ENCODE data around the gene WDFY4. TPM values are rescaled to one million over a fixed set of nuclear protein-coding genes. Genes with fewer than 3 reads are reported as not detected.

WDFY4 gene
- total and polyA plus RNA-seq, 2 of the 4 experiments (the other 2 are of a cell fraction), result not detected

DNA sequence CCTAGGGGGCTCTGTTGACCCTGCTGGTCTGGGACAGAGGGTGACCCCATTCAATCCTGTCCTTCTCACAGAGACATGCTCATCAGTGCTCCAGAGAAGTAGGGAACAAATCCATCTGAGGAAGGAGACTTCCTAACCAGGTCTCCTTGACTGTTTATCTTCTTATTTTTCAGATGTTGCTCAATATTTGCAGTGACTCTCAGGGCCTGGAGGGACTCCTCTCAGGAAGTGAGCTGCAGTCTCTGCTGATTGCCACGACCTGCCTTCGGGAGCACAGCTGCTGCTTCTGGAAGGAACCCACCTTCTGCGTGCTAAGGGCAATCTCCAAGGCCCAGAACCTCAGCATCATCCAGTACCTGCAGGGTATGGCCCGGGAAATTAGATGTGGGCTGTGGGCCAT lies 41.0 kb downstream of the WDFY4 start:
- 33% methylated on average over 2 of the region's 4 CpGs; no CpG with 5 or more reads in 1 of the 2 experiments for WGBS, 2 experiments (ENCODE audit: extremely low coverage in 2 of 2, insufficient read length in 1 of 2)
- POLR2A ChIA-PET (ENCODE audit: unreplicated experiment), result no interaction called here
- in situ Hi-C loops (cut with MboI; ENCODE audit: low sequenced_read_pairs), result no loop called here

More for the DNA sequence above, 41.0 kb downstream of the WDFY4 start:
- H3K4ac ChIP-seq (ENCODE audit: low read depth, low read length), result no peak overlapping the region
- no peak overlapping the region for H2AFZ ChIP-seq (replicated peaks; ENCODE audit: low read length, poor library complexity)
- H3K23ac ChIP-seq (ENCODE audit: low read depth, low read length), result no peak overlapping the region
- H3K4me2 ChIP-seq (ENCODE audit: low read depth, low read length), result no peak overlapping the region
- H4K8ac ChIP-seq (ENCODE audit: low read depth in 2 of 2, low read length in 2 of 2), result no peak overlapping the region
- CTCF ChIA-PET, result no interaction called here
- H2BK120ac ChIP-seq (ENCODE audit: low read depth, low read length), result no peak overlapping the region
- ATAC-seq (ENCODE audit: low read depth), result no peak
- H2AK5ac ChIP-seq (ENCODE audit: low read depth, low read length), result no peak overlapping the region
- H3K56ac ChIP-seq (ENCODE audit: extremely low read depth, insufficient read depth, low read length), result no peak overlapping the region
- no peak for DNase-seq
- H3K9ac ChIP-seq (ENCODE audit: low read depth, low read length), result no peak overlapping the region
- TF ChIP-seq SMC3 (IDR thresholded peaks at IDR 0.05; ENCODE audit: low read depth, low read length) (no peak), RFX5 (IDR thresholded peaks at IDR 0.05; ENCODE audit: low read depth, low read length) (no peak), MAFK (IDR thresholded peaks at IDR 0.05; ENCODE audit: low read depth, low read length) (no peak), NFE2L2 (IDR thresholded peaks at IDR 0.05; ENCODE audit: low read depth, low read length) (no peak), MXI1 (IDR thresholded peaks at IDR 0.05; ENCODE audit: borderline replicate concordance, low read depth, low read length) (no peak), RCOR1 (IDR thresholded peaks at IDR 0.05; ENCODE audit: insufficient replicate concordance, low read length) (no peak), RAD21 (IDR thresholded peaks at IDR 0.05; ENCODE audit: low read length) (no peak), ELK1 (IDR thresholded peaks at IDR 0.05; ENCODE audit: borderline replicate concordance, low read depth, low read length) (no peak), BHLHE40 (IDR thresholded peaks at IDR 0.05; ENCODE audit: low read depth, low read length) (no peak), POLR2A (IDR thresholded peaks at IDR 0.05; ENCODE audit: low read depth, low read length) (no peak), FOS (IDR thresholded peaks at IDR 0.05; ENCODE audit: low read depth, low read length) (no peak), CHD1 (IDR thresholded peaks at IDR 0.05; ENCODE audit: low read depth, low read length) (no peak), MAZ (IDR thresholded peaks at IDR 0.05; ENCODE audit: borderline replicate concordance, low read depth, low read length) (no peak), CEBPB (IDR thresholded peaks at IDR 0.05; ENCODE audit: low read depth, low read length) (no peak)
- TF ChIP-seq, protein P1, sequence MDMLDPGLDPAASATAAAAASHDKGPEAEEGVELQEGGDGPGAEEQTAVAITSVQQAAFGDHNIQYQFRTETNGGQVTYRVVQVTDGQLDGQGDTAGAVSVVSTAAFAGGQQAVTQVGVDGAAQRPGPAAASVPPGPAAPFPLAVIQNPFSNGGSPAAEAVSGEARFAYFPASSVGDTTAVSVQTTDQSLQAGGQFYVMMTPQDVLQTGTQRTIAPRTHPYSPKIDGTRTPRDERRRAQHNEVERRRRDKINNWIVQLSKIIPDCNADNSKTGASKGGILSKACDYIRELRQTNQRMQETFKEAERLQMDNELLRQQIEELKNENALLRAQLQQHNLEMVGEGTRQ (IDR thresholded peaks at IDR 0.05; ENCODE audit: low read depth, low read length), result no peak
- no peak overlapping the region for H3K27ac ChIP-seq (ENCODE audit: insufficient read depth, low read length)
- no peak overlapping the region for H3K14ac ChIP-seq (replicated peaks; ENCODE audit: low read depth, low read length)
- no peaks in the 10 kb centered on the region for H3K36me3 ChIP-seq (ENCODE audit: control insufficient read depth, insufficient read depth, low read length)
- H2BK20ac ChIP-seq (ENCODE audit: low read depth, low read length), result no peak overlapping the region
- dilution Hi-C loops (cut with HindIII; ENCODE audit: low sequenced_read_pairs, unreplicated experiment), result no loop called here
- H3K27me3 ChIP-seq (ENCODE audit: control insufficient read depth, insufficient read depth, low read length), result peaks cover 2% of the 10 kb centered on the region; the same call in 1 of the 2 replicates
- no peak overlapping the region for H2BK5ac ChIP-seq (ENCODE audit: low read depth, low read length, poor library complexity, severe bottlenecking)
- no peaks in the 10 kb centered on the region for H3K9me3 ChIP-seq (ENCODE audit: control insufficient read depth, insufficient read depth, low read length)
- no peak overlapping the region for H4K5ac ChIP-seq (ENCODE audit: low read depth, low read length)
- no peaks in the 10 kb centered on the region for H3K4me1 ChIP-seq (ENCODE audit: control insufficient read depth, insufficient read depth, low read length)
- H4K91ac ChIP-seq (ENCODE audit: insufficient read depth, low read depth, low read length), result no peak overlapping the region
- H4K20me1 ChIP-seq (ENCODE audit: insufficient read depth, low read length), result no peaks in the 10 kb centered on the region
- H3K79me1 ChIP-seq (ENCODE audit: low read depth in 1 of 2, low read length in 2 of 2), result no peaks in the 10 kb centered on the region
- H2AK9ac ChIP-seq (replicated peaks; ENCODE audit: low read depth, low read length, poor library complexity), result no peak overlapping the region
- no peak overlapping the region for H3K18ac ChIP-seq (ENCODE audit: low read depth, low read length)
- no peak overlapping the region for H2BK15ac ChIP-seq (ENCODE audit: low read depth, low read length)
- H3K4me3 ChIP-seq (ENCODE audit: insufficient read depth, low read depth, low read length), result no peak overlapping the region
- intact Hi-C loops (cut with micrococcal nuclease), result no loop called here
- no TSS peak for BruUV-seq (replicated peaks)
- H3K9me1 ChIP-seq (ENCODE audit: insufficient read depth, low read length), result no peaks in the 10 kb centered on the region

Data from IMR-90 (cell line).